Right cardiac atrium (tissue), 5 donors: ENCODE measurements around the gene EXOC6. TPM values are rescaled to one million over a fixed set of nuclear protein-coding genes. Genes with fewer than 3 reads are reported as not detected.

Experiments used
- ATAC-seq, 2 donors: fragments of 200-7000 bp; cut with Tn5 transposase; one replicate each; pipeline versions ENCODE4 v1.8.0 to v1.9.1; 2020; ENCODE audit warnings: moderate library complexity in 2 of 2, mild to moderate bottlenecking in 1 of 2
- DNase-seq, 3 donors: peaks; one replicate each; pipeline ENCODE4 v3.0.0-alpha.2; 2020
- H3K27ac ChIP-seq: one replicate; pipeline ENCODE4 v1.5.1; 2013; ENCODE audit warnings: mild to moderate bottlenecking, low read length, control low read depth, moderate library complexity
- H3K27me3 ChIP-seq: one replicate; pipeline ENCODE4 v1.6.1; 2013; ENCODE audit not compliant: control insufficient read depth, insufficient read depth
- H3K4me1 ChIP-seq: one replicate; pipeline ENCODE4 v1.6.1; 2013; ENCODE audit warnings: low read length; ENCODE audit not compliant: control insufficient read depth, insufficient read depth
- H3K4me3 ChIP-seq: one replicate; pipeline ENCODE4 v1.5.1; 2013; ENCODE audit warnings: low read length, control low read depth
- H3K9me3 ChIP-seq: one replicate; pipeline ENCODE4 v1.6.1; 2013; ENCODE audit warnings: low read length; ENCODE audit not compliant: control insufficient read depth
- WGBS: extraction: QIAGEN DNeasy Blood & Tissue Kit; methylation state at CpG from one replicate; pipeline ENCODE4 v1.1.7; 2013; 5-methylcytosine and 5-hydroxymethylcytosine counted together
- intact Hi-C, 4 donors: fragments of 100-400 bp; cut with DNase I; formaldehyde crosslinking; loops; one replicate each; pipeline versions ENCODE4 v1.11.0 to v1.14.0; 2022 to 2023
- polyA plus RNA-seq: library from polyadenylated mRNA; stranded (reverse); fragments of 200-250 nt; gene quantifications from one replicate; pipeline ENCODE4 v1.2.3, GENCODE V29; 2013
- total RNA-seq, 4 donors: library from RNA; stranded (reverse); fragmentation: NEBNext Ultra II Directional; extraction: Animal tissue kit (Norgen Biotek cat#: 25700); gene quantifications; one replicate each; pipeline ENCODE4 v1.2.1, GENCODE V29; 2021
- donor health status: healthy with polysubstance abuse.
- donor health status: DM: no; HTN: yes; CAD: no.
- donor health status: DM: no; HTN: no; CAD: no.
- donor health status: DM: no; HTN: yes; CAD: no; lungs with severe emphysema.
- donor health status: DM: yes; HTN: yes; CAD: no.

The EXOC6 gene
- total and polyA plus RNA-seq, 5 donors: 5.7 to 9.5 (median 8.8) TPM

GRCh38 chr10:93074597-93075368 is 226.5 kb downstream of the EXOC6 start:
- H3K27me3 ChIP-seq: no peaks in the 10 kb centered on the region
- WGBS: 2% methylated on average over 67 of the region's 67 CpGs
- H3K4me1 ChIP-seq: peaks cover 5% of the 10 kb centered on the region
- intact Hi-C loops: no loop called here
- DNase-seq (peak in 2 of 3 donors; percentile 35 to 45), ATAC-seq (no peak)
- H3K4me3 ChIP-seq: no peak overlapping the region
- H3K27ac ChIP-seq: no peak overlapping the region
- no peaks in the 10 kb centered on the region for H3K9me3 ChIP-seq

- Histone ChIP-seq H3K9me3 (no peaks in the 10 kb centered on the region), H3K27ac (no peak overlapping the region), H3K4me3 (no peak overlapping the region), H3K27me3 (no peaks in the 10 kb centered on the region), H3K4me1 (peaks cover 5% of the 10 kb centered on the region)
- 25% methylated on average over 25 of the region's 25 CpGs for WGBS
- no peak for DNase-seq
- ATAC-seq: no peak
- intact Hi-C loops: no loop called here
These were observed 227.3 kb downstream of the EXOC6 start for GRCh38 chr10:93075369-93076221.

- DNase-seq (no peak), ATAC-seq (no peak)
These were observed 228.6 kb downstream of the EXOC6 start for GRCh38 chr10:93076871-93077270.

GRCh38 chr10:93077860-93078337 is 229.6 kb downstream of the EXOC6 start:
- H3K27ac ChIP-seq: no peak overlapping the region
- peaks cover 5% of the 10 kb centered on the region for H3K4me1 ChIP-seq
- H3K9me3 ChIP-seq: no peaks in the 10 kb centered on the region
- DNase-seq (no peak), ATAC-seq (no peak)
- intact Hi-C loops: no loop called here
- H3K27me3 ChIP-seq: no peaks in the 10 kb centered on the region
- H3K4me3 ChIP-seq: no peak overlapping the region
- WGBS: 68% methylated on average over 5 of the region's 5 CpGs

More at GRCh38 chr10:93076871-93077270, 228.6 kb downstream of the EXOC6 start:
- intact Hi-C loops: no loop called here
- H3K27me3 ChIP-seq: no peaks in the 10 kb centered on the region
- H3K4me1 ChIP-seq: peaks cover 5% of the 10 kb centered on the region
- WGBS: 59% methylated on average over 2 of the region's 2 CpGs
- no peak overlapping the region for H3K27ac ChIP-seq
- H3K9me3 ChIP-seq: no peaks in the 10 kb centered on the region
- no peak overlapping the region for H3K4me3 ChIP-seq

- intact Hi-C loops: loop anchor here (2.0 to 10.0 kb wide), 5 partner anchors 205 to 272 kb away; no protein-coding TSS in a partner anchor
- DNase-seq (peak in 1 of 3 donors; percentile 31), ATAC-seq (no peak)
- 61% methylated on average over 9 of the region's 9 CpGs for WGBS
- Histone ChIP-seq H3K4me1 (no peaks in the 10 kb centered on the region), H3K4me3 (no peak overlapping the region), H3K27ac (no peak overlapping the region), H3K9me3 (no peaks in the 10 kb centered on the region), H3K27me3 (no peaks in the 10 kb centered on the region)
These were observed 231.5 kb downstream of the EXOC6 start for GRCh38 chr10:93079663-93080349.

GRCh38 chr10:93080350-93081046 is 232.2 kb downstream of the EXOC6 start:
- no peak overlapping the region for H3K4me3 ChIP-seq
- H3K27ac ChIP-seq: no peak overlapping the region
- no peaks in the 10 kb centered on the region for H3K27me3 ChIP-seq
- intact Hi-C loops: loop anchor here (2.0 to 10.0 kb wide), 5 partner anchors 204 to 272 kb away; no protein-coding TSS in a partner anchor
- 56% methylated on average over 22 of the region's 22 CpGs for WGBS
- no peaks in the 10 kb centered on the region for H3K4me1 ChIP-seq
- DNase-seq (peak in 2 of 3 donors; percentile 57 to 77), ATAC-seq (peak; percentile 66 to 75)
- no peaks in the 10 kb centered on the region for H3K9me3 ChIP-seq

- no peak for DNase-seq
- Histone ChIP-seq H3K4me1 (no peaks in the 10 kb centered on the region), H3K27ac (no peak overlapping the region), H3K4me3 (no peak overlapping the region), H3K9me3 (no peaks in the 10 kb centered on the region), H3K27me3 (no peaks in the 10 kb centered on the region)
- intact Hi-C loops: loop anchor here (2.0 to 10.0 kb wide), 5 partner anchors 203 to 271 kb away; no protein-coding TSS in a partner anchor
- 61% methylated on average over 3 of the region's 3 CpGs for WGBS
- peak in 1 of 2 donors; percentile 11 for ATAC-seq
These were observed 233.0 kb downstream of the EXOC6 start for GRCh38 chr10:93081318-93081717.

- 70% methylated on average over 10 of the region's 10 CpGs for WGBS
- intact Hi-C loops: loop anchor here (2.0 to 10.0 kb wide), 5 partner anchors 203 to 270 kb away; no protein-coding TSS in a partner anchor
- Histone ChIP-seq H3K4me1 (no peaks in the 10 kb centered on the region), H3K4me3 (no peak overlapping the region), H3K27ac (no peak overlapping the region), H3K9me3 (no peaks in the 10 kb centered on the region), H3K27me3 (no peaks in the 10 kb centered on the region)
- DNase-seq (no peak), ATAC-seq (no peak)
These were observed 233.5 kb downstream of the EXOC6 start for GRCh38 chr10:93081834-93082233.

- Histone ChIP-seq H3K27me3 (no peaks in the 10 kb centered on the region), H3K9me3 (no peaks in the 10 kb centered on the region), H3K27ac (no peak overlapping the region), H3K4me1 (no peaks in the 10 kb centered on the region), H3K4me3 (no peak overlapping the region)
- intact Hi-C loops: loop anchor here (5.0 to 10.0 kb wide), 4 partner anchors 201 to 268 kb away; no protein-coding TSS in a partner anchor
- no peak for DNase-seq
- WGBS: 85% methylated on average over 7 of the region's 7 CpGs
- ATAC-seq: no peak
These were observed 235.6 kb downstream of the EXOC6 start for GRCh38 chr10:93083743-93084539.
